Panc1 (cell line): Measurements from ENCODE around the gene UNC13C. TPM values are rescaled to one million over a fixed set of nuclear protein-coding genes. Genes with fewer than 3 reads are reported as not detected.

ENCODE experiments used
- ATAC-seq: fragments of 200-7000 bp; cut with Tn5 transposase; 2 replicates; pipeline ENCODE4 v1.9.1; 2020; ENCODE audit warnings: mild to moderate bottlenecking, moderate library complexity
- BruUV-seq: library from RNA; stranded (reverse); fragments of 400-500 nt; replicated peaks from 2 replicates; lab custom pipeline; 2021; lab: Mats Ljungman, UMichigan
- CTCF ChIA-PET: fragments of 300-600 bp; sonication (Branson Sonifier 250); formaldehyde crosslinking; loops from one replicate; lab custom pipeline; 2022; ENCODE audit warnings: antibody characterized with exemption; lab: Charles Lee
- POLR2A ChIA-PET: fragments of 300-600 bp; sonication (Branson Sonifier 250); formaldehyde crosslinking; loops from one replicate; lab custom pipeline; 2022; ENCODE audit warnings: antibody characterized with exemption; lab: Charles Lee
- DNase-seq: peaks from one replicate; pipeline ENCODE4 v3.0.0-alpha.2; 2010; ENCODE audit warnings: low read depth, low spot score
- H3K27ac ChIP-seq: 2 replicates; pipeline ENCODE4 v1.5.1; 2011; ENCODE audit warnings: mild to moderate bottlenecking, low read length, inconsistent platforms
- H3K27me3 ChIP-seq: fragments of 200-500 bp; sonication (Bioruptor generic); 2 replicates; pipeline ENCODE4 v1.6.0; 2014; ENCODE audit warnings: low read length, inconsistent platforms; ENCODE audit not compliant: control insufficient read depth, insufficient read depth
- H3K36me3 ChIP-seq: fragments of 200-500 bp; sonication (Bioruptor generic); 2 replicates; pipeline ENCODE4 v1.5.1; 2014; ENCODE audit warnings: inconsistent platforms, mild to moderate bottlenecking, low read length, moderate library complexity; ENCODE audit not compliant: control insufficient read depth, insufficient read depth
- H3K4me1 ChIP-seq: 2 replicates; pipeline ENCODE4 v1.5.1; 2011; ENCODE audit warnings: inconsistent platforms, mild to moderate bottlenecking, low read length, moderate library complexity; ENCODE audit not compliant: control insufficient read depth, insufficient read depth
- H3K4me3 ChIP-seq, 2 experiments: 2 replicates each; pipeline ENCODE4 v1.5.1; 2011 to 2012; ENCODE audit warnings: low read depth in 2 of 2, low read length in 2 of 2, mild to moderate bottlenecking in 2 of 2, inconsistent platforms in 1 of 2, moderate library complexity in 1 of 2
- H3K9me3 ChIP-seq: fragments of 200-500 bp; sonication (Bioruptor generic); 2 replicates; pipeline ENCODE4 v1.5.1; 2014; ENCODE audit warnings: low read depth, mild to moderate bottlenecking, inconsistent platforms, low read length, moderate library complexity; ENCODE audit not compliant: control insufficient read depth, insufficient read depth
- POLR2AphosphoS5 ChIP-seq: IDR thresholded peaks from 2 replicates; pipeline ENCODE4 v1.6.1; 2012; ENCODE audit warnings: mild to moderate bottlenecking, low read depth, low read length, moderate library complexity
- SIN3A ChIP-seq: IDR thresholded peaks from 2 replicates; pipeline ENCODE4 v1.6.1; 2012; ENCODE audit warnings: low read depth, mild to moderate bottlenecking, low read length, moderate library complexity, borderline replicate concordance; ENCODE audit not compliant: insufficient read depth
- TCF7L2 ChIP-seq: IDR thresholded peaks from 2 replicates; pipeline ENCODE4 v1.6.1; 2011; ENCODE audit warnings: mild to moderate bottlenecking, low read depth, low read length, inconsistent platforms
- in situ Hi-C: cut with HindIII; loops from 2 replicates; pipeline ENCODE4 v1.10.0; 2016; ENCODE audit warnings: low sequenced_read_pairs, low pct_unique_long_range_greater_than_20kb
- intact Hi-C: fragments of 100-400 bp; cut with micrococcal nuclease; formaldehyde crosslinking; loops from one replicate; pipeline ENCODE4 v1.10.0; 2022; ENCODE audit not compliant: unreplicated experiment
- total RNA-seq: library from RNA; stranded (reverse); gene quantifications from one replicate; pipeline ENCODE4 v1.2.1, GENCODE V29; 2021; ENCODE audit not compliant: unreplicated experiment
- TF ChIP-seq, protein P1 (sequence below), 2 experiments: IDR thresholded peaks; 2 replicates each; pipeline ENCODE4 v1.6.1; 2011 to 2012; ENCODE audit warnings: low read depth in 2 of 2, control low read depth in 1 of 2, low read length in 1 of 2, mild to moderate bottlenecking in 1 of 2, moderate library complexity in 1 of 2; ENCODE audit not compliant: insufficient read depth in 1 of 2
- TF ChIP-seq, protein P2 (sequence below): fragments of 450-650 bp; IDR thresholded peaks from 2 replicates; pipeline ENCODE4 v1.5.1; 2017; ENCODE audit warnings: mild to moderate bottlenecking

UNC13C gene
- total RNA-seq, 1 experiment from 2014 or later, result not detected

DNA sequence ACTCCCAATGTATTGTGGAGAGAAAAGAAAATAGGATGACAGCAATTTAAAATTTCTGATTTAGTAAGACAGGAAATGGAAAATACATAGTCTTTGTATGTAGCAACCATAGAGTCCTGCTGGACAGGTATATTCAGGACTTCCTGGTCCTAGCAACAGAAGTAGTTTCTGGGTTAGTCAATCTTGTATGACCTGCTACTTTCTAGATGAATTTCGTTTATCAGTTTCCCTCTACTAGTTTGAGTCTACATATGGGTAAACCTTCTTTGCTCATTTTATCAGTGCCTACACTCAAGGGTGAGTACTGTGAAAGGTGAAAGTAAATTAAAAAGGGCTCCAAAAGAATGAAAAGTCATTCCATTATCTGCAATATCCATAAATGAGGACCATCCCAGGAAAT lies 309.8 kb downstream of the UNC13C start:
- intact Hi-C loops, result no loop called here
- in situ Hi-C loops, result no loop called here

DNA sequence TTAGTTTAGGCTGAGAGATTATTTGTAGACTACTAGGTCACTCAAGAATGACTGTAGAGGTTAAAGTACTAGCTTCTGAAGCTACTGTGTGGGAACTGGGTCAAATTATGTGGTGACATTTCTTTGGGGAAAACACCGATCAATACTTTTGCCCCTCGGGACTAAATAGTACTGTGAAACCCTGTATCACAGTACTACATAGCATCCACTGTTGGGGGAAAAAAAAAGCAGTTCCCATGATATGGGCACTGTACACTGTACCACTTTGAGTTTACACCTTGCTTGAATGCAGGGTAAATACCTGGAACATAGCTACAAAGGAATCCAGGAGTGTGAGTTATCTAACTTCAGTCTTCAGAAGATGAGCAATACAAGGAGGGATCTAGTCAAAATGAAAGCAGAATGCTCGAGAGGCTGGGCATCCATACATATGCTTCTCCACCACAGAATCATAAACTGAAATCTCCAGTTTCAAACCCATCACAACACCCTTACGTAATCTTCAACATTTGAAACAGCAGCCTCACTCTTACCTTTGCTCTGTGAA lies 311.4 kb downstream of the UNC13C start:
- Histone ChIP-seq H3K4me3 (no peak overlapping the region), H3K36me3 (no peaks in the 10 kb centered on the region), H3K27ac (no peak overlapping the region), H3K9me3 (no peaks in the 10 kb centered on the region), H3K27me3 (no peaks in the 10 kb centered on the region), H3K4me1 (no peaks in the 10 kb centered on the region)
- in situ Hi-C loops (no loop called here), intact Hi-C loops (no loop called here)
- no TSS peak for BruUV-seq
- ATAC-seq, result no peak
- ChIA-PET POLR2A (no interaction called here), CTCF (no interaction called here)
- DNase-seq, result no peak
- TF ChIP-seq, protein P1, sequence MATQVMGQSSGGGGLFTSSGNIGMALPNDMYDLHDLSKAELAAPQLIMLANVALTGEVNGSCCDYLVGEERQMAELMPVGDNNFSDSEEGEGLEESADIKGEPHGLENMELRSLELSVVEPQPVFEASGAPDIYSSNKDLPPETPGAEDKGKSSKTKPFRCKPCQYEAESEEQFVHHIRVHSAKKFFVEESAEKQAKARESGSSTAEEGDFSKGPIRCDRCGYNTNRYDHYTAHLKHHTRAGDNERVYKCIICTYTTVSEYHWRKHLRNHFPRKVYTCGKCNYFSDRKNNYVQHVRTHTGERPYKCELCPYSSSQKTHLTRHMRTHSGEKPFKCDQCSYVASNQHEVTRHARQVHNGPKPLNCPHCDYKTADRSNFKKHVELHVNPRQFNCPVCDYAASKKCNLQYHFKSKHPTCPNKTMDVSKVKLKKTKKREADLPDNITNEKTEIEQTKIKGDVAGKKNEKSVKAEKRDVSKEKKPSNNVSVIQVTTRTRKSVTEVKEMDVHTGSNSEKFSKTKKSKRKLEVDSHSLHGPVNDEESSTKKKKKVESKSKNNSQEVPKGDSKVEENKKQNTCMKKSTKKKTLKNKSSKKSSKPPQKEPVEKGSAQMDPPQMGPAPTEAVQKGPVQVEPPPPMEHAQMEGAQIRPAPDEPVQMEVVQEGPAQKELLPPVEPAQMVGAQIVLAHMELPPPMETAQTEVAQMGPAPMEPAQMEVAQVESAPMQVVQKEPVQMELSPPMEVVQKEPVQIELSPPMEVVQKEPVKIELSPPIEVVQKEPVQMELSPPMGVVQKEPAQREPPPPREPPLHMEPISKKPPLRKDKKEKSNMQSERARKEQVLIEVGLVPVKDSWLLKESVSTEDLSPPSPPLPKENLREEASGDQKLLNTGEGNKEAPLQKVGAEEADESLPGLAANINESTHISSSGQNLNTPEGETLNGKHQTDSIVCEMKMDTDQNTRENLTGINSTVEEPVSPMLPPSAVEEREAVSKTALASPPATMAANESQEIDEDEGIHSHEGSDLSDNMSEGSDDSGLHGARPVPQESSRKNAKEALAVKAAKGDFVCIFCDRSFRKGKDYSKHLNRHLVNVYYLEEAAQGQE (IDR thresholded peaks at IDR 0.05; ENCODE audit: insufficient read depth in 1 of 2, low read depth in 2 of 2, low read length in 1 of 2), result no peak
- no peak for TF ChIP-seq POLR2AphosphoS5
- TF ChIP-seq TCF7L2, result no peak
- no peak for TF ChIP-seq SIN3A
- TF ChIP-seq, protein P2, sequence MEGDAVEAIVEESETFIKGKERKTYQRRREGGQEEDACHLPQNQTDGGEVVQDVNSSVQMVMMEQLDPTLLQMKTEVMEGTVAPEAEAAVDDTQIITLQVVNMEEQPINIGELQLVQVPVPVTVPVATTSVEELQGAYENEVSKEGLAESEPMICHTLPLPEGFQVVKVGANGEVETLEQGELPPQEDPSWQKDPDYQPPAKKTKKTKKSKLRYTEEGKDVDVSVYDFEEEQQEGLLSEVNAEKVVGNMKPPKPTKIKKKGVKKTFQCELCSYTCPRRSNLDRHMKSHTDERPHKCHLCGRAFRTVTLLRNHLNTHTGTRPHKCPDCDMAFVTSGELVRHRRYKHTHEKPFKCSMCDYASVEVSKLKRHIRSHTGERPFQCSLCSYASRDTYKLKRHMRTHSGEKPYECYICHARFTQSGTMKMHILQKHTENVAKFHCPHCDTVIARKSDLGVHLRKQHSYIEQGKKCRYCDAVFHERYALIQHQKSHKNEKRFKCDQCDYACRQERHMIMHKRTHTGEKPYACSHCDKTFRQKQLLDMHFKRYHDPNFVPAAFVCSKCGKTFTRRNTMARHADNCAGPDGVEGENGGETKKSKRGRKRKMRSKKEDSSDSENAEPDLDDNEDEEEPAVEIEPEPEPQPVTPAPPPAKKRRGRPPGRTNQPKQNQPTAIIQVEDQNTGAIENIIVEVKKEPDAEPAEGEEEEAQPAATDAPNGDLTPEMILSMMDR, result no peak

More for the DNA sequence above, 309.8 kb downstream of the UNC13C start:
- TF ChIP-seq SIN3A (no peak), TCF7L2 (no peak), POLR2AphosphoS5 (no peak)
- TF ChIP-seq, protein P2, result no peak
- TF ChIP-seq, protein P1 (IDR thresholded peaks at IDR 0.05; ENCODE audit: insufficient read depth in 1 of 2, low read depth in 2 of 2, low read length in 1 of 2), result no peak
- Histone ChIP-seq H3K36me3 (no peaks in the 10 kb centered on the region), H3K27me3 (no peaks in the 10 kb centered on the region), H3K4me3 (no peak overlapping the region), H3K9me3 (no peaks in the 10 kb centered on the region), H3K4me1 (no peaks in the 10 kb centered on the region), H3K27ac (no peak overlapping the region)
- no peak for ATAC-seq
- BruUV-seq, result no TSS peak
- POLR2A ChIA-PET, result no interaction called here
- CTCF ChIA-PET, result no interaction called here
- DNase-seq, result no peak
